Mucosa of rectum (tissue), 2 donors: Measurements from ENCODE around the gene RGR.
"Not testable (repeated sequence)": the region's sequence is repeated elsewhere in the genome, so short reads cannot be mapped to it uniquely, and the experiment has no call there.

Source experiments
- H3K27ac ChIP-seq, 2 donors: one replicate each; pipeline ENCODE4 v1.7.0; 2013; ENCODE audit warnings: inconsistent platforms in 2 of 2, low read depth in 2 of 2, low read length in 2 of 2
- H3K27me3 ChIP-seq, 2 donors: one replicate each; pipeline ENCODE4 v1.7.0; 2013; ENCODE audit warnings: low read length in 2 of 2; ENCODE audit not compliant: control insufficient read depth in 2 of 2, insufficient read depth in 2 of 2
- H3K36me3 ChIP-seq, 2 donors: one replicate each; pipeline ENCODE4 v1.7.0; 2013; ENCODE audit warnings: low read length in 2 of 2; ENCODE audit not compliant: control insufficient read depth in 2 of 2, insufficient read depth in 2 of 2
- H3K4me1 ChIP-seq, 2 donors: one replicate each; pipeline ENCODE4 v1.7.0; 2013; ENCODE audit warnings: low read length in 2 of 2, mild to moderate bottlenecking in 1 of 2; ENCODE audit not compliant: control insufficient read depth in 2 of 2, insufficient read depth in 2 of 2
- H3K4me3 ChIP-seq, 2 donors: one replicate each; pipeline ENCODE4 v1.7.0; 2013; ENCODE audit warnings: low read length in 2 of 2
- H3K9ac ChIP-seq, 2 donors: one replicate each; pipeline ENCODE4 v1.7.0; 2013; ENCODE audit warnings: low read length in 2 of 2, low read depth in 1 of 2, mild to moderate bottlenecking in 1 of 2
- H3K9me3 ChIP-seq, 2 donors: one replicate each; pipeline ENCODE4 v1.7.0; 2013; ENCODE audit warnings: low read length in 2 of 2; ENCODE audit not compliant: control insufficient read depth in 2 of 2
- donor health status: healthy.
- donor health status: Normal muscosa, but diverticular disease.

The RGR gene

DNA sequence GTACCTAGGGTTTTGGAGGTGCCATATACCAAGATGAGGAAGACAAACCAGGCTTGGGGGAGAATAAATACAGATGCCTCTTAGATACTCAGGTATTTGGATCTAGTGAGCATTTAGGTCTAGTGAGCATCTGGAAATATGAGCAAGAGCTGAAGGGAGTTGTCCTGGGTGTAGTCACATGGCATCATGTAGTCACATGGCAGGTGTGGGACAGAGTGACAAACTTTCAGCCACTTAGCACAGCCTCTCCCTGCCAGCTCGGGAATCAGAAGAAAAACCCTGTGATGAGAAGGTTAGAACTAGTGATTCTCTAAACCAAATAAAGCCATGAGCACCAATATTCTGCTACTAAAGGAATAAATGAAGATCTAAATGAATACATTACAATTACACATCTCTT is 24.3 kb downstream of the RGR start:
- no peak overlapping the region for H3K9ac ChIP-seq
- H3K9me3 ChIP-seq = no peaks in the 10 kb centered on the region
- H3K4me1 ChIP-seq = no peaks in the 10 kb centered on the region
- H3K27me3 ChIP-seq = peaks cover 0 to 4% of the 10 kb centered on the region in 2 donors
- no peak overlapping the region for H3K4me3 ChIP-seq
- H3K27ac ChIP-seq = no peak overlapping the region
- no peaks in the 10 kb centered on the region for H3K36me3 ChIP-seq

DNA sequence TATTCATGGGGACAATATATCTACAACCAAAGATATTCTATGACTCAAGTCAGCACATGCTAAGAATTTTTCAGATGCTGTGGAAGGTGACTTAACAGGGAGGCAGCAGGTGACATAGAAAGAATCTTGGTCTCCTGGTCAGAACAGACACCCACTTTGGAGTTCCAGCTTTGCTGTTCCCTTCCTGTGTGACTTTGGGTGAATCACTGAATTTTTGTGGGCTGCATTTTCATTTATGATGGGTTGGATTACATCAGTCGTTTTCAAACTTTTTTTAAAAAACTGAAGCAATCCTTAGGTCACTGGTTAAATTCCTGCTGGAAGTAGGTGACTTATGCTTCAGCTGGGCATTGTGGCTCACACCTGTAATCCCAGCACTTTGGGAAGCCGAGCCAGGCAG is 24.9 kb downstream of the RGR start:
- Histone ChIP-seq H3K4me1 (no peaks in the 10 kb centered on the region), H3K36me3 (no peaks in the 10 kb centered on the region), H3K4me3 (no peak overlapping the region), H3K27ac (no peak overlapping the region), H3K9ac (no peak overlapping the region), H3K9me3 (no peaks in the 10 kb centered on the region), H3K27me3 (peaks cover 0 to 4% of the 10 kb centered on the region in 2 donors)

DNA sequence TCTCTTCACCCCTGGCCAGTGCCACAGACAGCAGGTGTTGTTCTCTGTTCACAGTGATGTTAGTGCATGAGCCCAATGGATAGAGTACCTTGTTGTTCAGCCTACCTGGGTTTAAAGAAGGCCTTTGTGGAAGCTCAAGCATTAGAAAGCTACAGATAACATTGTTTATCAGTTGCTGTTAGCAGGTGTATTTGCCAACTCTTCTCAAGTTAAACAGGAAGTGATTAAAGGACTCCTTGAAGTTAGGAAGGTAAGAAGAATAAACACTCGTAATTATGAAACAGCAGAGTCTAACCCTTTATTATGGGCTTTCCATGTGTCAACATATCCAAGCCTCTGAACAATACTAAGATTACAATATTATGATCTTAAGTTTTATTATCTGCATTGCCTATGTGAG is 25.9 kb downstream of the RGR start:
- Histone ChIP-seq H3K27ac (peak overlapping the region; percentile 11 to 45), H3K36me3 (no peaks in the 10 kb centered on the region), H3K9me3 (no peaks in the 10 kb centered on the region), H3K9ac (no peak overlapping the region), H3K4me1 (no peaks in the 10 kb centered on the region), H3K27me3 (peaks cover 0 to 4% of the 10 kb centered on the region in 2 donors), H3K4me3 (no peak overlapping the region)

DNA sequence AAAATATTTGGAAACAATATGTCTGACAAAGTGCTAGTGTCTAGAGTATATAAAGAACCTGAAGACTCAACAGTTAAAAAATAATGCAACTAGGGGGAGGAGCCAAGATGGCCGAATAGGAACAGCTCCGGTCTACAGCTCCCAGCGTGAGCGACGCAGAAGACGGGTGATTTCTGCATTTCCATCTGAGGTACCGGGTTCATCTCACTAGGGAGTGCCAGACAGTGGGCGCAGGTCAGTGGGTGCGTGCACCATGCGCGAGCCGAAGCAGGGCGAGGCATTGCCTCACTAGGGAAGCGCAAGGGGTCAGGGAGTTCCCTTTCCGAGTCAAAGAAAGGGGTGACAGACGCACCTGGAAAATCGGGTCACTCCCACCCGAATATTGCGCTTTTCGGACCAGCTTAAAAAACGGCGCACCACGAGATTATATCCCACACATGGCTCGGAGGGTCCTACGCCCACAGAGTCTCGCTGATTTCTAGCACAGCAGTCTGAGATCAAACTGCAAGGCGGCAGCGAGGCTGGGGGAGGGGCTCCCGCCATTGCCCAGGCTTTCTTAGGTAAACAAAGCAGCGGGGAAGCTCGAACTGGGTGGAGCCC is 35.1 kb downstream of the RGR start:
- not testable (repeated sequence) for H3K36me3 ChIP-seq, H3K27me3 ChIP-seq, H3K9ac ChIP-seq, H3K27ac ChIP-seq, H3K4me3 ChIP-seq, H3K4me1 ChIP-seq, H3K9me3 ChIP-seq

DNA sequence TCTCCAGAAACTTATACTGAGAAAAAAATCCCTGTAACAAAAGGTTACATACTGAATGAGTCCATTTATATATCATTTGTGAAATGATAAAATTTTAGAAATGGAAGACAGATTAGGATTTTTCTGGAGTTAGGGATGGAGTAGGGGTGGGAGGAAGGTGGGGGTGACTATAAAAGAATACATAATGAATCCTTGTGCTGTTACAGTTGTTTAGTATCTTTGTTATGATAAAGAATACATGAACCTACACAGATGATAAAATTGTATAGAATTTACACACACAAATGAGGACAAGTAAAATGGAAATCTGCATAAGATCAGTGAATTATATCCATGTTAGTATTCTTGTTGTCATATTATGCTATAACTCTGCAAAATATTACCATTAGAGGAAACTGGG is 41.8 kb downstream of the RGR start:
- no peak overlapping the region for H3K27ac ChIP-seq

GRCh38 chr10:84288151-84288550 is 43.3 kb downstream of the RGR start:
- Histone ChIP-seq H3K27ac (no peak overlapping the region), H3K36me3 (no peaks in the 10 kb centered on the region), H3K4me3 (no peak overlapping the region), H3K27me3 (no peaks in the 10 kb centered on the region), H3K4me1 (no peaks in the 10 kb centered on the region), H3K9me3 (no peaks in the 10 kb centered on the region), H3K9ac (no peak overlapping the region)

More for the DNA sequence above, 41.8 kb downstream of the RGR start:
- Histone ChIP-seq H3K9me3 (no peaks in the 10 kb centered on the region), H3K9ac (no peak overlapping the region), H3K4me1 (no peaks in the 10 kb centered on the region), H3K4me3 (no peak overlapping the region), H3K36me3 (no peaks in the 10 kb centered on the region), H3K27me3 (no peaks in the 10 kb centered on the region)

DNA sequence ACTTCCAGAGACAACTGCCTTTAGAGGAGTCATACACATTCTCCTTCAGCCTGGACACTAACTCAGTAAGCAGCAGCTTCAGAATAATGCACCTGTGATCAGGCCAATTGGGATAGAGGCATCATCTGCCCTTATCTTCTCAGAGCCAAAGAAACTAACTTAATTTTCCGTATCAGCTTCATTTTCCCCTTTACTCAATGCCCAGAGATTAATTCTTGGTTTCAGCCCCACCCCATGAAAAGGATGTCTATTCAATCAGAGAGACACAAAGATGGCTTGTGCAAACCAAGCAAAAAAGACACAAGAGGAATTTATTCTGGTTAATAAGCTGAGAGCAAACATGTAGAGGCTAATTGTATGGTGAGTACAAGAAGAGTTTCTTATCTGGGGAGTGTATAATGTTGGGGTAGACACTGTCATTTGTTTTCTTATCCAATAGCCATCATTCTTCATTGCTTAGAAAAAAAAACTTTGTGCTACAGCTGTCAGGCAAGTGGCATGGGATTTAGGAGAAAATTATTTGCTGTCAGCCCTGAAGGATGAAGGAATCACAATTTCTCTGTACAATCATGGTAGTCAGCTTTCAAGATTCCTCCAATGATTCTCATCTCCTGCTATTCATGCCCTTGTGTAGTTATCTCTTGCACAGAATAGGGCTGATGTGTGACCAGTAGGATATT is 44.8 kb downstream of the RGR start:
- no peaks in the 10 kb centered on the region for H3K9me3 ChIP-seq
- no peak overlapping the region for H3K4me3 ChIP-seq

GRCh38 chr10:84290235-84290634 is 45.4 kb downstream of the RGR start:
- no peaks in the 10 kb centered on the region for H3K4me1 ChIP-seq
- no peaks in the 10 kb centered on the region for H3K27me3 ChIP-seq
- H3K4me3 ChIP-seq = no peak overlapping the region
- no peak overlapping the region for H3K27ac ChIP-seq
- H3K9me3 ChIP-seq = no peaks in the 10 kb centered on the region
- no peaks in the 10 kb centered on the region for H3K36me3 ChIP-seq
- H3K9ac ChIP-seq = no peak overlapping the region

More for the DNA sequence above, 44.8 kb downstream of the RGR start:
- Histone ChIP-seq H3K27me3 (no peaks in the 10 kb centered on the region), H3K4me1 (no peaks in the 10 kb centered on the region), H3K9ac (no peak overlapping the region), H3K27ac (no peak overlapping the region), H3K36me3 (no peaks in the 10 kb centered on the region)

DNA sequence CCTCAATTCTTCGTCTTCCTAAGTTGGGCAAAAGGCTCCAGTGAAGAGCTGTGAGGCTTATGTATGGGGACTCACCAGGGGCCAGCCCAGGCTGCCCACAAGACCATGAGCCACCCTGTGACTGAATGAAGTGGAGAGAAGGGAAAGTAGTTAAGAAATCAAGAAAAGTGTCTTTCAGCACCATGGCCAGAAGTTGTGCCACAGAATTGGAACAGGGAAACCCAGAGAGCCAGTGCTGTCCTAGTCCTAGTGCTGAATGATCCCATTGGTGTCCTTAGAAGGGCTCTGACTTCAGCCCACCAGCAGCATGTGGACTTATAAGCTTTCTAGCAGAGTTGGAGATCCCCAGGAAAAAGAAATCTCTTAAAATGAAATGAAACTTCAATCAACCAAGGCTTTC is 46.5 kb downstream of the RGR start:
- H3K4me3 ChIP-seq = no peak overlapping the region
- H3K27me3 ChIP-seq = no peaks in the 10 kb centered on the region
- no peaks in the 10 kb centered on the region for H3K36me3 ChIP-seq
- H3K9ac ChIP-seq = no peak overlapping the region
- no peak overlapping the region for H3K27ac ChIP-seq
- no peaks in the 10 kb centered on the region for H3K9me3 ChIP-seq
- no peaks in the 10 kb centered on the region for H3K4me1 ChIP-seq

GRCh38 chr10:84292502-84292901 is 47.6 kb downstream of the RGR start:
- Histone ChIP-seq H3K4me1 (no peaks in the 10 kb centered on the region), H3K9me3 (no peaks in the 10 kb centered on the region), H3K27me3 (no peaks in the 10 kb centered on the region), H3K9ac (no peak overlapping the region), H3K36me3 (no peaks in the 10 kb centered on the region), H3K4me3 (no peak overlapping the region), H3K27ac (no peak overlapping the region)
